Measurements from ENCODE around the gene RDH8.

The RDH8 gene

DNA sequence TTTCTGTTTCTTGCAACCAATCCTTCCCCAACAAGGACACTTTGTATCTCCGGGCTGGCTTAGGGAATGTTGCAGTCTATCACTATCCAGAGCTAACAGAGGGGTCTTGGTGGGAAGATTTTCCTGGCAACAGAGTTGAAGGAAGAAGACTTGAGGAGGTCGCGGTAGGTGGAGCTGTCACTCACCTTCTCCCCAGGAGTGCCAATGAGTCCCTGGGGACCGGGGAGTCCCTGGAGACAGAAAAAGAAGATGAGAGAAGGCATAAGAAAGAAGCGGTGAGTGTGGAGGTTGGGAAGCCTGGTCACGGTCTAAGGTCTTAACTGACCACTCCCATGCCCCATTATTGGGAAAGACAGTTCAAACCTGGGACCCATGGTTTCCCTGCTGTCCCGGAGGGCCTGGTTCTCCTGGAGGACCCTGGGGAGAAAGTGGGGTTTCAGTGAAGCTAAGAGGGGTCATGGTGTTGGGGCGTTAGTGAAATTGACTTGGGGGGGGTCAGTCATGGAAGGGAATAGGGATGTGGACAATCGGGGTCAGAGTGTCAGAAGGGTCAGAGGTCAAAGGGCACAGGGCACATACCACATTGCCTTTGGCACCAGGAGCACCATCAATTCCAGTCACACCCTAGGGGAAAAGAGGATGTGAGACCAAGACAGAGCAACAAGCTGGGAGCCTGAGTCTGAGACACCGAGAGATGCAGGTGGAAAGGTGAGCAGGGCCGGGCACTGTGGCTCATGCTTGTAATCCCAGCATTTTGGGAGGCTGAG lies 21.7 kb upstream of the RDH8 start:
- TF ChIP-seq SIN3A (IDR thresholded peaks at IDR 0.05; ENCODE audit: borderline replicate concordance, insufficient read depth, low read length) (no peak), POLR2AphosphoS5 (IDR thresholded peaks at IDR 0.05; ENCODE audit: low read depth, low read length) (no peak), TAF1 (IDR thresholded peaks at IDR 0.05; ENCODE audit: borderline replicate concordance, insufficient read depth, low read length) (no peak), FOXP2 (optimal IDR thresholded peaks at IDR 0.05; ENCODE audit: borderline replicate concordance, extremely low read depth, extremely low read length, insufficient read depth) (no peak)
- TF ChIP-seq, protein P1, sequence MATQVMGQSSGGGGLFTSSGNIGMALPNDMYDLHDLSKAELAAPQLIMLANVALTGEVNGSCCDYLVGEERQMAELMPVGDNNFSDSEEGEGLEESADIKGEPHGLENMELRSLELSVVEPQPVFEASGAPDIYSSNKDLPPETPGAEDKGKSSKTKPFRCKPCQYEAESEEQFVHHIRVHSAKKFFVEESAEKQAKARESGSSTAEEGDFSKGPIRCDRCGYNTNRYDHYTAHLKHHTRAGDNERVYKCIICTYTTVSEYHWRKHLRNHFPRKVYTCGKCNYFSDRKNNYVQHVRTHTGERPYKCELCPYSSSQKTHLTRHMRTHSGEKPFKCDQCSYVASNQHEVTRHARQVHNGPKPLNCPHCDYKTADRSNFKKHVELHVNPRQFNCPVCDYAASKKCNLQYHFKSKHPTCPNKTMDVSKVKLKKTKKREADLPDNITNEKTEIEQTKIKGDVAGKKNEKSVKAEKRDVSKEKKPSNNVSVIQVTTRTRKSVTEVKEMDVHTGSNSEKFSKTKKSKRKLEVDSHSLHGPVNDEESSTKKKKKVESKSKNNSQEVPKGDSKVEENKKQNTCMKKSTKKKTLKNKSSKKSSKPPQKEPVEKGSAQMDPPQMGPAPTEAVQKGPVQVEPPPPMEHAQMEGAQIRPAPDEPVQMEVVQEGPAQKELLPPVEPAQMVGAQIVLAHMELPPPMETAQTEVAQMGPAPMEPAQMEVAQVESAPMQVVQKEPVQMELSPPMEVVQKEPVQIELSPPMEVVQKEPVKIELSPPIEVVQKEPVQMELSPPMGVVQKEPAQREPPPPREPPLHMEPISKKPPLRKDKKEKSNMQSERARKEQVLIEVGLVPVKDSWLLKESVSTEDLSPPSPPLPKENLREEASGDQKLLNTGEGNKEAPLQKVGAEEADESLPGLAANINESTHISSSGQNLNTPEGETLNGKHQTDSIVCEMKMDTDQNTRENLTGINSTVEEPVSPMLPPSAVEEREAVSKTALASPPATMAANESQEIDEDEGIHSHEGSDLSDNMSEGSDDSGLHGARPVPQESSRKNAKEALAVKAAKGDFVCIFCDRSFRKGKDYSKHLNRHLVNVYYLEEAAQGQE (IDR thresholded peaks at IDR 0.05; ENCODE audit: insufficient read depth in 1 of 2, low read depth in 2 of 2, low read length in 2 of 2) = no peak

DNA sequence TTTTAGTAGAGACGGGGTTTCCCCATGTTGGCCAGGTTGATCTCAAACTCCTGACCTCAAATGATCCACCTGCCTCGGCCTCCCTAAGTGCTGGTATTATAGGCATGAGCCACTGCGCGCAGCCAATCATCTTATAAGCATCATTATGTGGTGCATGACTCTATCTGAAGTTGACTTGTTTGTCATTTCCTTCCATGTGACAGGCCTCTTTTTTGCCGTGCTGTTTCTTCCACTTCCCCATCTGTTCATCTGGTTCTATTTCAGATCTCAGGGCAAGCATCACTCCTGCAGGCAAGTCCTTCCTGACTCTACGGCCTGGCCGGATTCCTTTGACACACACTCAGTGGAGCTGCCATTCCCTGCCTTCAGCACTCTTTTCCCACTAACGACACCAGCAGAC lies 18.2 kb upstream of the RDH8 start:
- no peak for TF ChIP-seq TAF1 (IDR thresholded peaks at IDR 0.05; ENCODE audit: borderline replicate concordance, insufficient read depth, low read length)

DNA sequence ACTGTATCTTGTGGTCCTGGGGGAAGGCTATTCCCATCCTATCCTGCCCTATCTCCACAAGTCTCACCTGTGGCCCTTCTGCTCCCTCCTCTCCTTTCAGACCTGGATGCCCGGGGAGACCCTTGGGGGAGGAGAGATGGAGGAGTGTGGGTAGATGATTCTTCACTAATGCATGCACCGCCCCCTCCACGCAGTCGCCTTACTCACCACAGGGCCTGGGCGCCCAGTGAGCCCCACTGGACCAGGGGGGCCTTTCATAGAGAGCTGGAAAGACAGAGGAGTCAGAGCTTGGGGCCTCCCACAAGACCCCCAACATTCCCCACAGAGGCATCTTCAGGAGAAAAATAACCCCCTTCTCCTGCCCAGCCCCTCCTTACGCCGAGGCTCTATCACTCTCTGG lies 17.3 kb upstream of the RDH8 start:
- TF ChIP-seq POLR2AphosphoS5 (IDR thresholded peaks at IDR 0.05; ENCODE audit: low read depth, low read length) (no peak), TAF1 (IDR thresholded peaks at IDR 0.05; ENCODE audit: borderline replicate concordance, insufficient read depth, low read length) (no peak), FOXP2 (optimal IDR thresholded peaks at IDR 0.05; ENCODE audit: borderline replicate concordance, extremely low read depth, extremely low read length, insufficient read depth) (no peak), SIN3A (IDR thresholded peaks at IDR 0.05; ENCODE audit: borderline replicate concordance, insufficient read depth, low read length) (no peak)
- TF ChIP-seq, protein P1 (IDR thresholded peaks at IDR 0.05; ENCODE audit: insufficient read depth in 1 of 2, low read depth in 2 of 2, low read length in 2 of 2) = no peak

DNA sequence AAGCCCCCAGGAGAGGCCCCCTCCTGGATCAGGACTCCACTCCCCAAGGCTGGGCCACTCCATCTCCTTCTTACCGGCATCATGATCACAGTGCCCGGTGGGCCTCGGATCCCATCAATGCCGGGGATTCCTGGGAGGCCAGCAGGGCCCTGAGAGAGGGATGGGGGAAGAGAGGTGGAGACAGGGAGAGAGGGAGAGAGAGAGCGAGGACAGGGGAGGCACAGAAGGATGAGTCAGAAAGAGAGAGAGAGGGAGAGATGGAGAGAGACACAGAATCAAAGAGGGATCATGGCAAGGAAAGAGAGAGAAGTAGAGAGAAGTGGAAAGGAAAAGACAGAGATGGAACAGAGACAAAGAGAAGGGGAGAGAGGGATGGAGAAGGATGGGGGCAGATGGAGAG lies 16.7 kb upstream of the RDH8 start:
- TF ChIP-seq, protein P1 (IDR thresholded peaks at IDR 0.05; ENCODE audit: insufficient read depth in 1 of 2, low read depth in 2 of 2, low read length in 2 of 2) = no peak
- no peak for TF ChIP-seq SIN3A (IDR thresholded peaks at IDR 0.05; ENCODE audit: borderline replicate concordance, insufficient read depth, low read length)
- no peak for TF ChIP-seq POLR2AphosphoS5 (IDR thresholded peaks at IDR 0.05; ENCODE audit: low read depth, low read length)
- TF ChIP-seq TAF1 (IDR thresholded peaks at IDR 0.05; ENCODE audit: borderline replicate concordance, insufficient read depth, low read length) = no peak
- no peak for TF ChIP-seq FOXP2 (optimal IDR thresholded peaks at IDR 0.05; ENCODE audit: borderline replicate concordance, extremely low read depth, extremely low read length, insufficient read depth)

DNA sequence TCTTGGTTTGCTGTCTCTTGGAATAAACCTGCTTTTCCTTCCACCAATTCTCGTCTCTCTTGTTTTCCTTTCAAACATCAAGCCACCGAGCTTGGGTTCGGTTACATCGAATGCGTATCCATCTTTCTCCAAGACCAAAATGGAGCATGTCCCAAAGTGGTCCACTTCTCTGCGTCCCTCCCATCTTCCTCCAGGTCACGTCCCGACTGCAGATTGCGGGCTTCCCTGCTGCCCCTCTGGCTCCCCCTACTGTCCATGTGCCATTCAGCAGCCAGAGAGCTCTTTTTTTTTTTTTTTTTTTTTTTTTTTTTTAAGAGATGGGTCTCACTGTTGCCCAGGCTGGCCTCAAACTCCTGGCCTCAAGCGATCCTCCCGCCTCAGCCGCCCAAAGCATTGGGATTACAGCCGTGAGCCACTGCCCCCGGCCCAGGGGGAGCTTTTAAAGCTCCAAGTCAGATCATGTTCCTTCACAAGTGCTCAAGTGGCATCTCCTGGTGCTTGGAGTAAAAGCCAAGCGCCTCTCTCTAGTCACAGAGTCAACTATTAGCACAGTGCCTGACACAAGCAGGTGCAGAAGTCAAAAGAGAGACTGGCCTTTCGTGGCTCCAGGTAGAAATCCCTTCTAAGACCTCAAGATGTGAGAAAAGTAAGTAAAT lies 13.0 kb upstream of the RDH8 start:
- TF ChIP-seq FOXP2 (optimal IDR thresholded peaks at IDR 0.05; ENCODE audit: borderline replicate concordance, extremely low read depth, extremely low read length, insufficient read depth) = peak; percentile 33
- TF ChIP-seq, protein P1 (IDR thresholded peaks at IDR 0.05; ENCODE audit: insufficient read depth in 1 of 2, low read depth in 2 of 2, low read length in 2 of 2) = 0 out of 4 replicates have a peak, but pooled peaks of 1 of the 2 experiments have one; percentile 13
- no peak for TF ChIP-seq SIN3A (IDR thresholded peaks at IDR 0.05; ENCODE audit: borderline replicate concordance, insufficient read depth, low read length)
- TF ChIP-seq POLR2AphosphoS5 (IDR thresholded peaks at IDR 0.05; ENCODE audit: low read depth, low read length) = no peak
- no peak for TF ChIP-seq TAF1 (IDR thresholded peaks at IDR 0.05; ENCODE audit: borderline replicate concordance, insufficient read depth, low read length)

Measured in PFSK-1 (cell line).